Colonic mucosa (tissue), 4 donors: ENCODE measurements around the gene H2AZ1. TPM values are rescaled to one million over a fixed set of nuclear protein-coding genes. Genes with fewer than 3 reads are reported as not detected.

ENCODE experiments used
- DNase-seq: peaks from one replicate; pipeline ENCODE4 v3.0.0-alpha.2; 2020
- H3K27ac ChIP-seq: fragments of 200-600 bp; one replicate; pipeline ENCODE4 v1.8.0; 2021
- H3K27me3 ChIP-seq: fragments of 200-600 bp; one replicate; pipeline ENCODE4 v1.8.0; 2021
- H3K36me3 ChIP-seq: fragments of 200-600 bp; one replicate; pipeline ENCODE4 v1.8.0; 2021
- H3K4me1 ChIP-seq: fragments of 200-600 bp; one replicate; pipeline ENCODE4 v1.8.0; 2021; ENCODE audit warnings: mild to moderate bottlenecking
- H3K4me3 ChIP-seq: fragments of 200-600 bp; one replicate; pipeline ENCODE4 v1.8.0; 2021
- H3K9ac ChIP-seq, 2 donors: one replicate each; pipeline ENCODE4 v1.7.0; 2013; ENCODE audit warnings: control low read depth in 2 of 2, low read depth in 2 of 2, low read length in 2 of 2
- H3K9me3 ChIP-seq: fragments of 200-600 bp; one replicate; pipeline ENCODE4 v1.8.0; 2021
- CTCF ChIP-seq: fragments of 200-600 bp; IDR thresholded peaks from one replicate; pipeline ENCODE4 v1.8.0; 2022; ENCODE audit warnings: antibody characterized with exemption, mild to moderate bottlenecking
- intact Hi-C: fragments of 100-400 bp; cut with DNase I; formaldehyde crosslinking; loops from one replicate; pipeline ENCODE4 v1.14.1; 2022
- total RNA-seq, 2 donors: library from RNA; stranded (reverse); fragmentation: NEBNext Ultra II Directional in 1 of 2; extraction: Animal tissue kit (Norgen Biotek cat#: 25700) in 1 of 2; gene quantifications; one replicate each; pipeline ENCODE4 v1.2.1, GENCODE V29; 2021
- donor health status: healthy.
- donor health status: DM: no; HTN: no; CAD: no.
- donor health status: DM: no; HTN: no; CAD: no.

H2AZ1 gene
- 100 to 1,000 TPM; 227 to 564 TPM for total RNA-seq

GRCh38 chr4:99949999-99950912 lies at the start of gene H2AZ1:
Gene H2AZ1 (minus strand): TSS chr4:99950275. CDS start chr4:99950170, 105 bp downstream.
- intact Hi-C loops = loop anchor here (5.0 kb wide), 3 partner anchors 58 to 388 kb away; partner anchors contain the start of genes LAMTOR3 and TRMT10A
- H3K4me1 ChIP-seq = peaks cover 13% of the 10 kb centered on the region
- H3K36me3 ChIP-seq = no peaks in the 10 kb centered on the region
- H3K9me3 ChIP-seq = no peaks in the 10 kb centered on the region
- TF ChIP-seq CTCF = no peak
- peak within 1 kb of the TSS; percentile 69 for H3K4me3 ChIP-seq
- peak; percentile 99 for DNase-seq
- H3K27ac ChIP-seq = peak within 1 kb of the TSS; percentile 94
- peak within 1 kb of the TSS; percentile 87 to 95 for H3K9ac ChIP-seq
- no peaks in the 10 kb centered on the region for H3K27me3 ChIP-seq

- Histone ChIP-seq H3K9me3 (no peaks in the 10 kb centered on the region), H3K4me3 (no peak overlapping the region), H3K9ac (no peak overlapping the region), H3K36me3 (no peaks in the 10 kb centered on the region), H3K27ac (no peak overlapping the region), H3K27me3 (no peaks in the 10 kb centered on the region), H3K4me1 (no peaks in the 10 kb centered on the region)
- no peak for DNase-seq
- TF ChIP-seq CTCF = no peak
- intact Hi-C loops = no loop called here
Measured at GRCh38 chr4:99998062-99998867, 48.2 kb upstream of the H2AZ1 start.

GRCh38 chr4:99991741-99992140 lies 41.7 kb upstream of the H2AZ1 start:
- no peak overlapping the region for H3K9ac ChIP-seq
- H3K27me3 ChIP-seq = no peaks in the 10 kb centered on the region
- H3K4me3 ChIP-seq = no peak overlapping the region
- no peak for DNase-seq
- no peaks in the 10 kb centered on the region for H3K36me3 ChIP-seq
- no peaks in the 10 kb centered on the region for H3K4me1 ChIP-seq
- no peak overlapping the region for H3K27ac ChIP-seq
- intact Hi-C loops = no loop called here
- no peaks in the 10 kb centered on the region for H3K9me3 ChIP-seq
- no peak for TF ChIP-seq CTCF

- Histone ChIP-seq H3K4me1 (no peaks in the 10 kb centered on the region), H3K9ac (no peak overlapping the region), H3K36me3 (no peaks in the 10 kb centered on the region), H3K27me3 (no peaks in the 10 kb centered on the region), H3K9me3 (no peaks in the 10 kb centered on the region), H3K4me3 (no peak overlapping the region), H3K27ac (no peak overlapping the region)
- TF ChIP-seq CTCF = no peak
- intact Hi-C loops = no loop called here
- no peak for DNase-seq
Measured at GRCh38 chr4:99987681-99988080, 37.6 kb upstream of the H2AZ1 start.

GRCh38 chr4:99986792-99987191 lies 36.7 kb upstream of the H2AZ1 start:
- H3K27ac ChIP-seq = no peak overlapping the region
- no peaks in the 10 kb centered on the region for H3K36me3 ChIP-seq

More at GRCh38 chr4:99986792-99987191, 36.7 kb upstream of the H2AZ1 start:
- no peaks in the 10 kb centered on the region for H3K9me3 ChIP-seq
- no peak for DNase-seq
- H3K9ac ChIP-seq = no peak overlapping the region
- H3K27me3 ChIP-seq = no peaks in the 10 kb centered on the region
- H3K4me1 ChIP-seq = no peaks in the 10 kb centered on the region
- intact Hi-C loops = no loop called here
- no peak overlapping the region for H3K4me3 ChIP-seq
- TF ChIP-seq CTCF = no peak
